ENCODE results near the gene STOX1.
A peak's percentile ranks its signal among the peaks of the same experiment; 100 is the strongest.

The STOX1 gene

DNA sequence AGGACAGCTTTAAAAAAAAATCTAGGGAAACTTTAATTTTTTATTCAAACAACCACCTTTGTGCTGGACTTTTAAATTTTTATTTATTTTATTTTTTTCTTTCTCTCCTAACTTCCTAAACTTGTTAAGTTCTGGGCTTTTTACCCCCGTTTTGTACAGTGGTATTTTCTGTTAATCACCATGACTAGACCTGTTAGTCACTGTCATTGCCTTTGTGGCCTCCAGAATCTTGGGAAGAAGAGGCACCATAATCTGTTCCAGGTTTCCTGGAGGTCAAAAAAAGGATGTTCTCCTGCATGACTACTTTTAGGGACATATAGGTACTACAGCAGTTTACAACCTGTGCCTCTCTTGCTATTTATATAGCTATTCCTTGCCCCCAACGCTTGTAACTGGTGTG is 42.7 kb downstream of the STOX1 start:
- no peak overlapping the region for H3K9ac ChIP-seq (ENCODE audit: low read depth, low read length)
- peaks cover 15% of the 10 kb centered on the region for H3K9me3 ChIP-seq (ENCODE audit: insufficient read depth, low read depth, low read length)
- H3K4me1 ChIP-seq (ENCODE audit: insufficient read depth, low read length), result peaks cover 20% of the 10 kb centered on the region
- no peak overlapping the region; the same call in 1 of the 2 replicates for H3K4me3 ChIP-seq (ENCODE audit: low read length)
- H3K27me3 ChIP-seq (ENCODE audit: insufficient read depth, low read length), result no peaks in the 10 kb centered on the region
- H3K27ac ChIP-seq (ENCODE audit: low read length), result no peak overlapping the region
- no peaks in the 10 kb centered on the region for H3K36me3 ChIP-seq (ENCODE audit: insufficient read depth, low read depth, low read length)

GRCh38 chr10:68870545-68871104 is 43.3 kb downstream of the STOX1 start:
- H3K27me3 ChIP-seq (ENCODE audit: insufficient read depth, low read length), result no peaks in the 10 kb centered on the region
- no peaks in the 10 kb centered on the region for H3K36me3 ChIP-seq (ENCODE audit: insufficient read depth, low read depth, low read length)
- peak overlapping the region; percentile 53 for H3K4me3 ChIP-seq (ENCODE audit: low read length)
- peak overlapping the region; percentile 41; the same call in 1 of the 2 replicates for H3K9ac ChIP-seq (ENCODE audit: low read depth, low read length)
- peaks cover 20% of the 10 kb centered on the region for H3K4me1 ChIP-seq (ENCODE audit: insufficient read depth, low read length)
- peaks cover 15% of the 10 kb centered on the region for H3K9me3 ChIP-seq (ENCODE audit: insufficient read depth, low read depth, low read length)
- no peak overlapping the region for H3K27ac ChIP-seq (ENCODE audit: low read length)

GRCh38 chr10:68871105-68871711 is 43.9 kb downstream of the STOX1 start:
- Histone ChIP-seq H3K4me3 (ENCODE audit: low read length) (peak overlapping the region; percentile 53), H3K9ac (ENCODE audit: low read depth, low read length) (peak overlapping the region; percentile 41; the same call in 1 of the 2 replicates), H3K4me1 (ENCODE audit: insufficient read depth, low read length) (peaks cover 20% of the 10 kb centered on the region), H3K9me3 (ENCODE audit: insufficient read depth, low read depth, low read length) (peaks cover 15% of the 10 kb centered on the region), H3K27me3 (ENCODE audit: insufficient read depth, low read length) (no peaks in the 10 kb centered on the region), H3K27ac (ENCODE audit: low read length) (peak overlapping the region; percentile 56), H3K36me3 (ENCODE audit: insufficient read depth, low read depth, low read length) (no peaks in the 10 kb centered on the region)

DNA sequence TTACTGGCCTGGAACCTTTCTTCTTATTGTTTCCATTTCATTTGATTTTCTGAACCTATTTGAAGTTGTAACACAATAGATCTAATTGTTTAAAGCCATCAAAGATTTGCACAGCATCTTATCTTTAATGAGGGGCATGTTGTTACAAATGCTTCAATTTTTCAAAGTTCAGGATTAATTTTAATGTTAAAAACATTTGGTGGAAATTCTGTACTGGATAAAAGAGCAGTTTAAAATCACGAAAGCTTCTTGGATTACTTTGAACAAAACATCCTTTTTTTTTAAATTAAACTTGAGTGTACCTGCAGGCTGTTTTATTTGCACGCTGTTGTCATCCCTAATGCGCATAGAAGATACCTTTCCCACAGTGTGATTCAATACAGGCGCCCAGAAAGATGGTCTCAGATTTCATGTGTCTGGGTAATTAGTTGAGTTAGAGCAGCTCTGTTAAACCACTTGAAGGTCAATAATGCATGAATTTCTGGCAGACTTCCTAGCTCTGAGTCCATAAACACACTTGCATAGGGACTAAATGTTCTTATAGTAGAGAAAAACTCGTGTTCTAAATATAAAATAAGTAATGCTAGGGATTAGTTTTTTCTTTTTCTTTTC is 44.5 kb downstream of the STOX1 start:
- Histone ChIP-seq H3K9ac (ENCODE audit: low read depth, low read length) (peak overlapping the region; percentile 4; the same call in 1 of the 2 replicates), H3K4me1 (ENCODE audit: insufficient read depth, low read length) (peaks cover 23% of the 10 kb centered on the region), H3K27me3 (ENCODE audit: insufficient read depth, low read length) (no peaks in the 10 kb centered on the region), H3K9me3 (ENCODE audit: insufficient read depth, low read depth, low read length) (peaks cover 15% of the 10 kb centered on the region), H3K36me3 (ENCODE audit: insufficient read depth, low read depth, low read length) (no peaks in the 10 kb centered on the region), H3K27ac (ENCODE audit: low read length) (no peak overlapping the region), H3K4me3 (ENCODE audit: low read length) (peak overlapping the region; percentile 43; the same call in 1 of the 2 replicates)

GRCh38 chr10:68876246-68877138 is 49.2 kb downstream of the STOX1 start:
- no peaks in the 10 kb centered on the region for H3K36me3 ChIP-seq (ENCODE audit: insufficient read depth, low read depth, low read length)
- H3K9me3 ChIP-seq (ENCODE audit: insufficient read depth, low read depth, low read length), result no peaks in the 10 kb centered on the region
- H3K4me1 ChIP-seq (ENCODE audit: insufficient read depth, low read length), result peaks cover 36% of the 10 kb centered on the region
- H3K9ac ChIP-seq (ENCODE audit: low read depth, low read length), result no peak overlapping the region
- no peak overlapping the region for H3K27ac ChIP-seq (ENCODE audit: low read length)
- no peak overlapping the region for H3K4me3 ChIP-seq (ENCODE audit: low read length)
- H3K27me3 ChIP-seq (ENCODE audit: insufficient read depth, low read length), result no peaks in the 10 kb centered on the region

DNA sequence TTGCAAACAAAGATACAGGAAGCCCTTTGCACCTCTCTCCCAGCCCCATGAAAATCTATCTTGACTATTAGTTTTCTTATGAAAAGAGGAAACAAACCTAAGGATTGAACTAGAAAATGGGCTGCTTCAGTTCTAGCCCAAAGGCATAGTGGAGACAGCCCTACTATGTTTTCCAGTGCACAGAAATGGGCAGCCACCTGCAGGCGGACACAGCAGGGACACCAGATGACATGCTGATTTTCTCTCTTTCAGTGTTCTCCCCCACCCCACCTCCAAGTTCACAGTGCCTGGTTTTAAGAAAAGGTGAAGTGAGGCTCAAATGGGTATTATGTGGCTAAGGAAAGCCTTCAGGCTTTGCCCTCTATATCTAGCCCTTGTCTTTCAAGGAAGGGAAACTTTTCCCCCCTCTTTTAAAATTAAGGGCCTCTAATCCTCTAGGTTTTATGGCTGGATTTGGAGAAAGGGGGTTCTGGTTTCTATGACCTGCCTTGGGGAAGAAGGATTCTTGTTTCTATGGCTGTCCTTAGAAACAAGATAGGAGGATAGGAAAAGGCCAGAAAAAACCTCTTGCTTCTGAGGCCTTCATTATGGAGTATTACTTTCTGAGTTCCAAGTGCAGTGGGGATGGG is 50.3 kb downstream of the STOX1 start:
- H3K4me3 ChIP-seq (ENCODE audit: low read length), result peak overlapping the region; percentile 37; the same call in 1 of the 2 replicates
- H3K27ac ChIP-seq (ENCODE audit: low read length), result no peak overlapping the region
- no peaks in the 10 kb centered on the region for H3K27me3 ChIP-seq (ENCODE audit: insufficient read depth, low read length)
- H3K36me3 ChIP-seq (ENCODE audit: insufficient read depth, low read depth, low read length), result no peaks in the 10 kb centered on the region
- H3K4me1 ChIP-seq (ENCODE audit: insufficient read depth, low read length), result peaks cover 30% of the 10 kb centered on the region
- H3K9ac ChIP-seq (ENCODE audit: low read depth, low read length), result peak overlapping the region; percentile 11; the same call in 1 of the 2 replicates
- no peaks in the 10 kb centered on the region for H3K9me3 ChIP-seq (ENCODE audit: insufficient read depth, low read depth, low read length)

DNA sequence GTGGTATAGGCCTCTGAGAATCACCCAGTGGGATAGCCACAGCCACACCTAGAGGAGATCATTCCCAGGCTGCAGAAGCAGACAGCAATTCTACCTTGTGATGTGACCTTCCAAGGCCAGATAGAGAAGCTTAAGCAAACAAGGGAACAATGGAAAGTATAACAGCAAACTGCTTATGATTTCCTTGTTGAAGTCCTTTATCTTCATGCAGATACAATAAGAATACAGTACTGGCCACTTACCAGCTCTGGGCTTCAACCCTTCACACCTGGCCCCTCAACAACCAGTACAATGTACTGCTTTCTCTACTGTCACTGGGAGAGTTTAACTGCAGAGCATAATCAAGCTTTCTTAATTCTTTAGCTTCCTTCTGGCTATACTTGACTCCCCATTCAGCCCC is 51.2 kb downstream of the STOX1 start:
- no peak overlapping the region; the same call in 1 of the 2 replicates for H3K9ac ChIP-seq (ENCODE audit: low read depth, low read length)
- H3K36me3 ChIP-seq (ENCODE audit: insufficient read depth, low read depth, low read length), result no peaks in the 10 kb centered on the region
- no peaks in the 10 kb centered on the region for H3K9me3 ChIP-seq (ENCODE audit: insufficient read depth, low read depth, low read length)
- peaks cover 30% of the 10 kb centered on the region for H3K4me1 ChIP-seq (ENCODE audit: insufficient read depth, low read length)
- H3K4me3 ChIP-seq (ENCODE audit: low read length), result peak overlapping the region; percentile 37
- H3K27ac ChIP-seq (ENCODE audit: low read length), result no peak overlapping the region
- no peaks in the 10 kb centered on the region for H3K27me3 ChIP-seq (ENCODE audit: insufficient read depth, low read length)

DNA sequence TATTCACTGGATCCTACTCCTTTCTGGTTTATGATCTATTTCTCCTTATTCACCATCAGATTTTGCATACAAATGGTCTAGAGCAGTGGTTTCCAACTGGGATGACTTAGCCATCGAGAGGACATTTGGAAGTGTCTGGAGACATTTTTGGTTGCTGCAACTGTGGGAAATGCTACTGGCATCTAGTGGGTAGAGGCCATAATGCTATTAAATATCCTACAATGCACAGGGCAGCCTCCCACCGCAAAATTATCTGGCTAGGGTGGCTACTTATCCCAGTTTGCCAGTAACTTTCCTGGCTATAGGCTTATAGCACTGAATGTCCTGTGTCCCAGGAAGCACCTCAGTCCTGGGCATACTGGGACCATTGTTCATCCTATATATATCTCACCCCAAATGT is 52.3 kb downstream of the STOX1 start:
- Histone ChIP-seq H3K36me3 (ENCODE audit: insufficient read depth, low read depth, low read length) (no peaks in the 10 kb centered on the region), H3K4me1 (ENCODE audit: insufficient read depth, low read length) (peaks cover 30% of the 10 kb centered on the region), H3K4me3 (ENCODE audit: low read length) (no peak overlapping the region), H3K9ac (ENCODE audit: low read depth, low read length) (no peak overlapping the region), H3K27ac (ENCODE audit: low read length) (no peak overlapping the region), H3K27me3 (ENCODE audit: insufficient read depth, low read length) (no peaks in the 10 kb centered on the region), H3K9me3 (ENCODE audit: insufficient read depth, low read depth, low read length) (no peaks in the 10 kb centered on the region)

DNA sequence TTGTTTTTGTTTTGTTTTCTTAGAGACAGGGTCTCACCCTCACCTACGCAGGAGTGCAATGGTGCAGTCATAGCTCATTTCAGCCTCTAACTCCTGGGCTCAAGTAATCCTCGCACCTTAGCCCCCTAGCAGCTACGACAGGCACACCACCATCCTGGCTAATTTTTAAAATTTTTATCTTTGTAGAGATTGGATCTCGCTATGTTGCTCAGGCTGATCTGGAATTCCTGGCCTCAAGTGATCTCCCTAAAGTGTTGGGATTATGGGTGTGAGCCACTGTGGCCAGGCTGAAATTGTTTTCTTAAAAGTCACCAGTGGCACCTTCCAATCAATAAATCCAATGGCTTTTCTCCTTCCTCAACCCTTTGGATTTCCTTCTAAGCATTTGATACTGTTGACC is 52.9 kb downstream of the STOX1 start:
- no peaks in the 10 kb centered on the region for H3K36me3 ChIP-seq (ENCODE audit: insufficient read depth, low read depth, low read length)
- no peak overlapping the region for H3K9ac ChIP-seq (ENCODE audit: low read depth, low read length)
- no peaks in the 10 kb centered on the region for H3K27me3 ChIP-seq (ENCODE audit: insufficient read depth, low read length)
- H3K4me3 ChIP-seq (ENCODE audit: low read length), result no peak overlapping the region
- peaks cover 30% of the 10 kb centered on the region for H3K4me1 ChIP-seq (ENCODE audit: insufficient read depth, low read length)
- no peak overlapping the region for H3K27ac ChIP-seq (ENCODE audit: low read length)
- no peaks in the 10 kb centered on the region for H3K9me3 ChIP-seq (ENCODE audit: insufficient read depth, low read depth, low read length)

- no peak overlapping the region for H3K27ac ChIP-seq (ENCODE audit: low read length)
- no peaks in the 10 kb centered on the region; the same call in 1 of the 2 replicates for H3K27me3 ChIP-seq (ENCODE audit: insufficient read depth, low read length)
- H3K9ac ChIP-seq (ENCODE audit: low read depth, low read length), result no peak overlapping the region
- no peaks in the 10 kb centered on the region for H3K9me3 ChIP-seq (ENCODE audit: insufficient read depth, low read depth, low read length)
- no peaks in the 10 kb centered on the region; the same call in 1 of the 2 replicates for H3K4me1 ChIP-seq (ENCODE audit: insufficient read depth, low read length)
- H3K4me3 ChIP-seq (ENCODE audit: low read length), result no peak overlapping the region
- no peaks in the 10 kb centered on the region for H3K36me3 ChIP-seq (ENCODE audit: insufficient read depth, low read depth, low read length)
Observed at GRCh38 chr10:68895041-68895440, 67.7 kb downstream of the STOX1 start.

DNA sequence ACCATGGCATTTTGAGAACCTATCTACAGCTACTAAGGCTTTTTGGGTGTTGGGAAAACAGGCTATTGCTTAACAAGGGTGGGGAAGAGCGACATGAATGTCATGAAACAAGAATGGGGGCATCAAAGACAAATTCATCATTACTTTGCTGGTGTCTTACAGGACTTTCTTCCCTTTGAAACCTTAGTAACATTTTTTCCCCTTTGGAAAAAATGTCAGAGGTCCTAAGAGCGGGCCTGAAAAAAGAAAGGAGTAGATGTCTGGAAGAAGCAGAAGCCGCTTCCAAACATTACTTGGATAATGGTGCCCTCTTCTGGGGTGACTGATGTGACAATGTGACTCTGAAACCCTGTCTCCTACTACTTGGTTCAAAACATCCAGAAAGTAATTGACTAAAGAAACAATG is 70.0 kb downstream of the STOX1 start:
- H3K27ac ChIP-seq (ENCODE audit: low read length), result no peak overlapping the region
- no peaks in the 10 kb centered on the region for H3K36me3 ChIP-seq (ENCODE audit: insufficient read depth, low read depth, low read length)
- no peaks in the 10 kb centered on the region for H3K9me3 ChIP-seq (ENCODE audit: insufficient read depth, low read depth, low read length)
- no peak overlapping the region for H3K4me3 ChIP-seq (ENCODE audit: low read length)
- no peak overlapping the region for H3K9ac ChIP-seq (ENCODE audit: low read depth, low read length)
- H3K27me3 ChIP-seq (ENCODE audit: insufficient read depth, low read length), result no peaks in the 10 kb centered on the region; the same call in 1 of the 2 replicates
- H3K4me1 ChIP-seq (ENCODE audit: insufficient read depth, low read length), result peaks cover 7% of the 10 kb centered on the region; the same call in 1 of the 2 replicates
